Astrocyte of the cerebellum (primary cell): Measurements from ENCODE around the gene CRYBB2.
"Not testable (repeated sequence)": the region's sequence is repeated elsewhere in the genome, so short reads cannot be mapped to it uniquely, and the experiment has no call there.

Experiments
- DNase-seq: peaks from one replicate; pipeline ENCODE4 v3.0.0-alpha.2; 2011; ENCODE audit warnings: low read depth
- H3K4me3 ChIP-seq: 2 replicates; pipeline ENCODE4 v1.5.1; 2011; ENCODE audit warnings: mild to moderate bottlenecking, low read depth, low read length, moderate library complexity
- CTCF ChIP-seq: IDR thresholded peaks from 2 replicates; pipeline ENCODE4 v1.5.1; 2012; ENCODE audit warnings: low read length, low read depth, moderate library complexity, mild to moderate bottlenecking; ENCODE audit errors: missing control alignments
- in situ Hi-C: cut with HindIII; loops from 2 replicates; pipeline ENCODE4 v1.10.0; 2017; ENCODE audit warnings: low sequenced_read_pairs

CRYBB2 gene

GRCh38 chr22:25232301-25232700, 12.9 kb downstream of the CRYBB2 start:
- H3K4me3 ChIP-seq, result no peak overlapping the region
- in situ Hi-C loops, result no loop called here
- DNase-seq, result no peak
- TF ChIP-seq CTCF, result no peak

GRCh38 chr22:25233706-25234105, 14.3 kb downstream of the CRYBB2 start:
- in situ Hi-C loops, H3K4me3 ChIP-seq, DNase-seq: not testable (repeated sequence)

- TF ChIP-seq CTCF, result peak; percentile 65
- peak; percentile 34 for DNase-seq
- in situ Hi-C loops, result no loop called here
- no peak overlapping the region for H3K4me3 ChIP-seq
Measured at GRCh38 chr22:25235547-25236290, 16.3 kb downstream of the CRYBB2 start.

- DNase-seq, result no peak
- H3K4me3 ChIP-seq, result no peak overlapping the region
- no peak for TF ChIP-seq CTCF
- in situ Hi-C loops, result no loop called here
Measured at GRCh38 chr22:25236417-25236816, 17.0 kb downstream of the CRYBB2 start.

- no peak for DNase-seq
- in situ Hi-C loops, result no loop called here
- TF ChIP-seq CTCF, result no peak
- H3K4me3 ChIP-seq, result no peak overlapping the region
Measured at GRCh38 chr22:25237503-25237902, 18.1 kb downstream of the CRYBB2 start.

GRCh38 chr22:25238058-25238457, 18.6 kb downstream of the CRYBB2 start:
- H3K4me3 ChIP-seq, in situ Hi-C loops, DNase-seq: not testable (repeated sequence)

- in situ Hi-C loops, H3K4me3 ChIP-seq, DNase-seq: not testable (repeated sequence)
Measured at GRCh38 chr22:25255169-25255568, 35.7 kb downstream of the CRYBB2 start.

GRCh38 chr22:25267567-25267966, 48.1 kb downstream of the CRYBB2 start:
- H3K4me3 ChIP-seq, in situ Hi-C loops, DNase-seq: not testable (repeated sequence)

GRCh38 chr22:25268902-25269301, 49.5 kb downstream of the CRYBB2 start:
- in situ Hi-C loops, H3K4me3 ChIP-seq, DNase-seq: not testable (repeated sequence)

- H3K4me3 ChIP-seq, in situ Hi-C loops, DNase-seq: not testable (repeated sequence)
Measured at GRCh38 chr22:25270061-25270460, 50.6 kb downstream of the CRYBB2 start.

GRCh38 chr22:25273231-25273630, 53.8 kb downstream of the CRYBB2 start:
- in situ Hi-C loops, H3K4me3 ChIP-seq, DNase-seq: not testable (repeated sequence)

GRCh38 chr22:25273928-25274327, 54.5 kb downstream of the CRYBB2 start:
- DNase-seq, in situ Hi-C loops, H3K4me3 ChIP-seq: not testable (repeated sequence)

GRCh38 chr22:25280118-25280517, 60.7 kb downstream of the CRYBB2 start:
- DNase-seq, in situ Hi-C loops, H3K4me3 ChIP-seq: not testable (repeated sequence)
